Cardiac septum (tissue), 1 donor: ENCODE data around the gene TXN. TPM values are rescaled to one million over a fixed set of nuclear protein-coding genes. Genes with fewer than 3 reads are reported as not detected.
A peak's percentile ranks its signal among the peaks of the same experiment; 100 is the strongest.

ENCODE experiments used
- DNase-seq: peaks from one replicate; pipeline ENCODE4 v3.0.0-alpha.2; 2020; ENCODE audit warnings: low spot score
- intact Hi-C: fragments of 100-400 bp; cut with DNase I; formaldehyde crosslinking; loops from one replicate; pipeline ENCODE4 v1.14.0; 2022
- long read RNA-seq: library from polyadenylated mRNA; unstranded; transcript quantifications from one replicate; pipeline ENCODE4 v2.0.0, GENCODE V29; 2021
- total RNA-seq: library from RNA; stranded (reverse); fragmentation: NEBNext Ultra II Directional; extraction: Animal tissue kit (Norgen Biotek cat#: 25700); gene quantifications from one replicate; pipeline ENCODE4 v1.2.1, GENCODE V29; 2021
- donor health status: DM: no; HTN: no; CAD: no.

The TXN gene
- 60.0 TPM for total RNA-seq
- long read RNA-seq, transcript TXN-202 (5 exons, 869 nt) = major isoform, 24 of 25 reads
- long read RNA-seq, partial matches to known transcripts = 0 of 25 reads
- long read RNA-seq, other reads (novel, unspliced or antisense) = 1 of 25 reads

- peak; percentile 95 for DNase-seq
- intact Hi-C loops = no loop called here
Observed at GRCh38 chr9:110256380-110257096, at the start of gene TXN. TSS of gene TXN (minus strand) at chr9:110256507. CDS start at chr9:110256435, 72 bp downstream.

- DNase-seq = no peak
- intact Hi-C loops = no loop called here
Observed at GRCh38 chr9:110303133-110303532, 46.8 kb upstream of the TXN start.

GRCh38 chr9:110298043-110298605 is 41.8 kb upstream of the TXN start:
- DNase-seq = no peak
- intact Hi-C loops = no loop called here

- intact Hi-C loops = no loop called here
- no peak for DNase-seq
Observed at GRCh38 chr9:110293248-110293647, 36.9 kb upstream of the TXN start.

GRCh38 chr9:110291921-110292557 is 35.7 kb upstream of the TXN start:
- intact Hi-C loops = no loop called here
- no peak for DNase-seq

GRCh38 chr9:110290001-110290400 is 33.7 kb upstream of the TXN start:
- no peak for DNase-seq
- intact Hi-C loops = no loop called here

GRCh38 chr9:110288503-110288902 is 32.2 kb upstream of the TXN start:
- DNase-seq = no peak
- intact Hi-C loops = no loop called here

GRCh38 chr9:110287289-110287680 is 31.0 kb upstream of the TXN start:
- no peak for DNase-seq
- intact Hi-C loops = no loop called here

- DNase-seq = no peak
- intact Hi-C loops = no loop called here
Observed at GRCh38 chr9:110284211-110284844, 28.0 kb upstream of the TXN start.

GRCh38 chr9:110283751-110284150 is 27.4 kb upstream of the TXN start:
- DNase-seq = no peak
- intact Hi-C loops = no loop called here

- intact Hi-C loops = no loop called here
- DNase-seq = no peak
Observed at GRCh38 chr9:110282739-110283081, 26.4 kb upstream of the TXN start.

- intact Hi-C loops = no loop called here
- no peak for DNase-seq
Observed at GRCh38 chr9:110282018-110282738, 25.9 kb upstream of the TXN start.

GRCh38 chr9:110278080-110278707 is 21.9 kb upstream of the TXN start:
- intact Hi-C loops = no loop called here
- DNase-seq = no peak

GRCh38 chr9:110276781-110277180 is 20.5 kb upstream of the TXN start:
- intact Hi-C loops = no loop called here
- no peak for DNase-seq

- intact Hi-C loops = no loop called here
- no peak for DNase-seq
Observed at GRCh38 chr9:110270211-110270995, 14.1 kb upstream of the TXN start.

- intact Hi-C loops = no loop called here
- no peak for DNase-seq
Observed at GRCh38 chr9:110266795-110267194, 10.5 kb upstream of the TXN start.

- intact Hi-C loops = no loop called here
- no peak for DNase-seq
Observed at GRCh38 chr9:110261632-110262031, 5.3 kb upstream of the TXN start.

- DNase-seq = no peak
- intact Hi-C loops = no loop called here
Observed at GRCh38 chr9:110260911-110261310, 4.6 kb upstream of the TXN start.

- DNase-seq = no peak
- intact Hi-C loops = no loop called here
Observed at GRCh38 chr9:110259566-110259965, 3.3 kb upstream of the TXN start.
